SW480 (cell line): Measurements from ENCODE around the gene NADSYN1.

ENCODE experiments used
- DNase-seq: peaks from one replicate; pipeline ENCODE4 v3.0.0-alpha.2; 2016; ENCODE audit warnings: low spot score

Gene NADSYN1

DNA sequence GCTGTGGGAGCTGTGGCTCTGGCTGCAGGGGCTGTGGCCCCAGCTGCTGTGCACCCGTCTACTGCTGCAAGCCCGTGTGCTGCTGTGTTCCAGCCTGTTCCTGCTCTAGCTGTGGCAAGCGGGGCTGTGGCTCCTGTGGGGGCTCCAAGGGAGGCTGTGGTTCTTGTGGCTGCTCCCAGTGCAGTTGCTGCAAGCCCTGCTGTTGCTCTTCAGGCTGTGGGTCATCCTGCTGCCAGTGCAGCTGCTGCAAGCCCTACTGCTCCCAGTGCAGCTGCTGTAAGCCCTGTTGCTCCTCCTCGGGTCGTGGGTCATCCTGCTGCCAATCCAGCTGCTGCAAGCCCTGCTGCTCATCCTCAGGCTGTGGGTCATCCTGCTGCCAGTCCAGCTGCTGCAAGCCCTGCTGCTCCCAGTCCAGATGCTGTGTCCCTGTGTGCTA lies 95.7 kb downstream of the NADSYN1 start:
- DNase-seq = no peak
